Mesothelial cell of epicardium (in vitro differentiated cells): ENCODE results near the gene ALG5. TPM values are rescaled to one million over a fixed set of nuclear protein-coding genes. Genes with fewer than 3 reads are reported as not detected.
A peak's percentile ranks its signal among the peaks of the same experiment; 100 is the strongest.

ENCODE experiments used
- DNase-seq, 2 experiments: peaks; one replicate each; pipeline ENCODE4 v3.0.0; 2021; ENCODE audit warnings: low spot score in 2 of 2; ENCODE audit not compliant: unreplicated experiment in 2 of 2
- H3K27ac Mint-ChIP-seq: 2 replicates; pipeline ENCODE4 v1.8.0; 2021; ENCODE audit warnings: mixed read lengths
- H3K27me3 Mint-ChIP-seq: 2 replicates; pipeline ENCODE4 v1.8.0; 2021; ENCODE audit warnings: low read depth, mixed read lengths
- H3K36me3 Mint-ChIP-seq: 2 replicates; pipeline ENCODE4 v1.8.0; 2021; ENCODE audit warnings: mixed read lengths
- H3K4me1 Mint-ChIP-seq: 2 replicates; pipeline ENCODE4 v1.8.0; 2021; ENCODE audit warnings: mixed read lengths
- H3K4me3 Mint-ChIP-seq: 2 replicates; pipeline ENCODE4 v1.8.0; 2021; ENCODE audit warnings: mild to moderate bottlenecking, moderate library complexity, mixed read lengths
- H3K9me3 Mint-ChIP-seq: 2 replicates; pipeline ENCODE4 v1.8.0; 2021; ENCODE audit warnings: mixed read lengths
- total RNA-seq: library from RNA; stranded (reverse); gene quantifications from 3 replicates; pipeline ENCODE4 v1.2.1, GENCODE V29; 2021
- TF ChIP-seq, protein P1 (sequence below): fragments of 200-600 bp; sonication (generic); IDR thresholded peaks from one replicate; pipeline ENCODE4 v1.5.0; 2021; ENCODE audit warnings: antibody characterized with exemption; ENCODE audit not compliant: unreplicated experiment

Gene ALG5
- total RNA-seq, 1 donor from 2014 or later, result 27.2 TPM

- TF ChIP-seq, protein P1, sequence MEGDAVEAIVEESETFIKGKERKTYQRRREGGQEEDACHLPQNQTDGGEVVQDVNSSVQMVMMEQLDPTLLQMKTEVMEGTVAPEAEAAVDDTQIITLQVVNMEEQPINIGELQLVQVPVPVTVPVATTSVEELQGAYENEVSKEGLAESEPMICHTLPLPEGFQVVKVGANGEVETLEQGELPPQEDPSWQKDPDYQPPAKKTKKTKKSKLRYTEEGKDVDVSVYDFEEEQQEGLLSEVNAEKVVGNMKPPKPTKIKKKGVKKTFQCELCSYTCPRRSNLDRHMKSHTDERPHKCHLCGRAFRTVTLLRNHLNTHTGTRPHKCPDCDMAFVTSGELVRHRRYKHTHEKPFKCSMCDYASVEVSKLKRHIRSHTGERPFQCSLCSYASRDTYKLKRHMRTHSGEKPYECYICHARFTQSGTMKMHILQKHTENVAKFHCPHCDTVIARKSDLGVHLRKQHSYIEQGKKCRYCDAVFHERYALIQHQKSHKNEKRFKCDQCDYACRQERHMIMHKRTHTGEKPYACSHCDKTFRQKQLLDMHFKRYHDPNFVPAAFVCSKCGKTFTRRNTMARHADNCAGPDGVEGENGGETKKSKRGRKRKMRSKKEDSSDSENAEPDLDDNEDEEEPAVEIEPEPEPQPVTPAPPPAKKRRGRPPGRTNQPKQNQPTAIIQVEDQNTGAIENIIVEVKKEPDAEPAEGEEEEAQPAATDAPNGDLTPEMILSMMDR, result no peak
- peak overlapping the region; percentile 58 for H3K27ac Mint-ChIP-seq
- H3K36me3 Mint-ChIP-seq, result no peaks in the 10 kb centered on the region
- DNase-seq, result no peak
- no peaks in the 10 kb centered on the region for H3K9me3 Mint-ChIP-seq
- H3K4me1 Mint-ChIP-seq, result peaks cover 56% of the 10 kb centered on the region
- H3K27me3 Mint-ChIP-seq, result no peaks in the 10 kb centered on the region
- no peak overlapping the region for H3K4me3 Mint-ChIP-seq
These were observed 84.5 kb downstream of the ALG5 start for GRCh38 chr13:36914648-36915047.

DNA sequence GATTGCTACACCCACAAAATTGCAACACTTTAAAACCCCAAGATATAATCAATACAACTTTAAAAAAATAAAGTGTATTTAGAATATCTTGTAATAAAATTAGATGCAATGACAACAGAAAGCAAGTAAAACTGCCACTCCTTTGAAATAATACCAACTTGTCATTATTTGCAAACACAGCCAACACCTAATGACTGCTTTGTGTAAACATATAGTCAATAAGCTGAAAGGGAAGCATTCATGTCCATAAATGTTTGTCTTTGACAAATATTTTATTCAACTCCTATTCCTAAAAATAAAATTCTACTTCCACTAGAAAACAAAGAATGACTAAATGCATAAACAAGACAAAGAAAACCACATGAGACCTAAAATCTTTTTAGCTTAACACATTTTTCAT is 85.7 kb downstream of the ALG5 start:
- Mint-ChIP-seq H3K36me3 (no peaks in the 10 kb centered on the region), H3K27me3 (no peaks in the 10 kb centered on the region), H3K4me3 (no peak overlapping the region), H3K27ac (no peak overlapping the region), H3K4me1 (peaks cover 48% of the 10 kb centered on the region), H3K9me3 (no peaks in the 10 kb centered on the region)
- TF ChIP-seq, protein P1, result no peak
- DNase-seq, result no peak

- DNase-seq, result no peak
- H3K36me3 Mint-ChIP-seq, result no peaks in the 10 kb centered on the region
- TF ChIP-seq, protein P1, result no peak
- no peak overlapping the region for H3K27ac Mint-ChIP-seq
- no peaks in the 10 kb centered on the region for H3K27me3 Mint-ChIP-seq
- no peaks in the 10 kb centered on the region for H3K9me3 Mint-ChIP-seq
- H3K4me3 Mint-ChIP-seq, result no peak overlapping the region
- peaks cover 44% of the 10 kb centered on the region for H3K4me1 Mint-ChIP-seq
These were observed 86.2 kb downstream of the ALG5 start for GRCh38 chr13:36912973-36913372.

DNA sequence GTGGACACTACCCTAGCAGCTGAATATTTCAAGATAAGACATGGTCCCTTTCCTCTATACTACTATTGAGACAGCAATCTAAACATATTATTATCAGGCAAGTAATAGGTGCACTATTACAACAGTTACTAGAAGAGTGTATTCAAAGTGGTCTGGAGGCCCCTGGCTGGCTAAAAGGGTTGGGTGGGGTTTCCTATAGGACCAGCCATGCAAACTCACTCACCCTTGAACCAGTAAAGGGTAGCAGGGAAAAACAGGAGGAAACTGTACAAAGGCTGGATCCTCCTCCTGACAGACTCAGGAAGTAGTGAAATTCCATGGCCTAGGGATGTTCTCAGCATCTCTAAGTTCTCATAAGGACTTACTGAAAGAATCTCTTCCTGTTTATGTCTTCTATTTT is 86.8 kb downstream of the ALG5 start:
- Mint-ChIP-seq H3K4me1 (peaks cover 40% of the 10 kb centered on the region), H3K27ac (no peak overlapping the region), H3K36me3 (no peaks in the 10 kb centered on the region), H3K4me3 (no peak overlapping the region), H3K9me3 (no peaks in the 10 kb centered on the region), H3K27me3 (no peaks in the 10 kb centered on the region)
- TF ChIP-seq, protein P1, result no peak
- DNase-seq, result no peak

DNA sequence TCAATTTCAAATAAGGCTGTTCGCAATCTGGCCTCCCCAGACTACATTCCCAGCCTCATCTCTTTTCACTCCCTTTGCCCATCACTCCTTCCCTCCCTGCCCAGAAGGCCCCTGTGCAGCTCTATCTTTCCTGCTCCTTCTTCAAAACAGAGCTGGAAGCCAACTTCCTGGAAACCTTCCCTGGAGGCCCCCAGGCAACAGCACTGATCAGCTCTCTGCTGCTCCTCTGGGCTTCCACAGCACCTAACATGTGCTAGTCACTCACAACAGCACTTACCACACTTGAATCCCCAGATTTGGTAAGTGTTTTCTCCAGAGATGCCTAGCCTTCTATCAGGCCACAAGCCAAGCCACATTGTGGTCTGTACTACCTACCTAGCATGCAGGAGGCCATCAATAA is 88.6 kb downstream of the ALG5 start:
- H3K9me3 Mint-ChIP-seq, result no peaks in the 10 kb centered on the region
- no peaks in the 10 kb centered on the region for H3K27me3 Mint-ChIP-seq
- H3K36me3 Mint-ChIP-seq, result peaks cover 7% of the 10 kb centered on the region
- peaks cover 26% of the 10 kb centered on the region for H3K4me1 Mint-ChIP-seq
- TF ChIP-seq, protein P1, result no peak
- no peak for DNase-seq
- no peak overlapping the region for H3K27ac Mint-ChIP-seq
- H3K4me3 Mint-ChIP-seq, result no peak overlapping the region

GRCh38 chr13:36907821-36908220 is 91.3 kb downstream of the ALG5 start:
- Mint-ChIP-seq H3K4me1 (peaks cover 16% of the 10 kb centered on the region), H3K27me3 (no peaks in the 10 kb centered on the region), H3K9me3 (no peaks in the 10 kb centered on the region), H3K36me3 (peaks cover 10% of the 10 kb centered on the region), H3K4me3 (no peak overlapping the region), H3K27ac (peak overlapping the region; percentile 30)
- TF ChIP-seq, protein P1, result no peak
- DNase-seq, result no peak
